Endothelial cell (in vitro differentiated cells): ENCODE results near the gene PRKD1. TPM values are rescaled to one million over a fixed set of nuclear protein-coding genes. Genes with fewer than 3 reads are reported as not detected.

Experiments
- DNase-seq: peaks from one replicate; pipeline ENCODE4 v3.0.0; 2021; ENCODE audit warnings: low spot score
- H3K27ac Mint-ChIP-seq: one replicate; pipeline ENCODE4 v1.8.0; 2021; ENCODE audit warnings: mixed read lengths, inconsistent platforms; ENCODE audit not compliant: unreplicated experiment
- H3K27me3 Mint-ChIP-seq: one replicate; pipeline ENCODE4 v1.8.0; 2021; ENCODE audit warnings: mild to moderate bottlenecking, moderate library complexity, mixed read lengths, inconsistent platforms; ENCODE audit not compliant: unreplicated experiment
- H3K36me3 Mint-ChIP-seq: one replicate; pipeline ENCODE4 v1.8.0; 2021; ENCODE audit warnings: mild to moderate bottlenecking, low read depth, mixed read lengths, inconsistent platforms; ENCODE audit not compliant: unreplicated experiment
- H3K4me1 Mint-ChIP-seq: one replicate; pipeline ENCODE4 v1.8.0; 2021; ENCODE audit warnings: mild to moderate bottlenecking, mixed read lengths, inconsistent platforms; ENCODE audit not compliant: unreplicated experiment
- H3K4me3 Mint-ChIP-seq: one replicate; pipeline ENCODE4 v1.8.0; 2021; ENCODE audit warnings: mild to moderate bottlenecking, mixed read lengths, inconsistent platforms; ENCODE audit not compliant: unreplicated experiment
- H3K9me3 Mint-ChIP-seq: one replicate; pipeline ENCODE4 v1.8.0; 2021; ENCODE audit warnings: mixed read lengths, inconsistent platforms; ENCODE audit not compliant: unreplicated experiment
- total RNA-seq: library from RNA; stranded (reverse); fragmentation: NEBNext Ultra II Directional; extraction: Animal tissue kit (Norgen Biotek cat#: 25700); gene quantifications from one replicate; pipeline ENCODE4 v1.2.1, GENCODE V29; 2021; ENCODE audit not compliant: unreplicated experiment
- TF ChIP-seq, protein P1 (sequence below): fragments of 200-600 bp; sonication (generic); IDR thresholded peaks from one replicate; pipeline ENCODE4 v1.5.0; 2021; ENCODE audit warnings: antibody characterized with exemption; ENCODE audit not compliant: unreplicated experiment

PRKD1 gene
- total RNA-seq, 1 donor from 2014 or later: 9.0 TPM

GRCh38 chr14:29674566-29675285 is 252.9 kb downstream of the PRKD1 start:
- H3K27me3 Mint-ChIP-seq: no peaks in the 10 kb centered on the region
- no peak overlapping the region for H3K4me3 Mint-ChIP-seq
- TF ChIP-seq, protein P1, sequence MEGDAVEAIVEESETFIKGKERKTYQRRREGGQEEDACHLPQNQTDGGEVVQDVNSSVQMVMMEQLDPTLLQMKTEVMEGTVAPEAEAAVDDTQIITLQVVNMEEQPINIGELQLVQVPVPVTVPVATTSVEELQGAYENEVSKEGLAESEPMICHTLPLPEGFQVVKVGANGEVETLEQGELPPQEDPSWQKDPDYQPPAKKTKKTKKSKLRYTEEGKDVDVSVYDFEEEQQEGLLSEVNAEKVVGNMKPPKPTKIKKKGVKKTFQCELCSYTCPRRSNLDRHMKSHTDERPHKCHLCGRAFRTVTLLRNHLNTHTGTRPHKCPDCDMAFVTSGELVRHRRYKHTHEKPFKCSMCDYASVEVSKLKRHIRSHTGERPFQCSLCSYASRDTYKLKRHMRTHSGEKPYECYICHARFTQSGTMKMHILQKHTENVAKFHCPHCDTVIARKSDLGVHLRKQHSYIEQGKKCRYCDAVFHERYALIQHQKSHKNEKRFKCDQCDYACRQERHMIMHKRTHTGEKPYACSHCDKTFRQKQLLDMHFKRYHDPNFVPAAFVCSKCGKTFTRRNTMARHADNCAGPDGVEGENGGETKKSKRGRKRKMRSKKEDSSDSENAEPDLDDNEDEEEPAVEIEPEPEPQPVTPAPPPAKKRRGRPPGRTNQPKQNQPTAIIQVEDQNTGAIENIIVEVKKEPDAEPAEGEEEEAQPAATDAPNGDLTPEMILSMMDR: no peak
- no peak for DNase-seq
- H3K36me3 Mint-ChIP-seq: no peaks in the 10 kb centered on the region
- H3K9me3 Mint-ChIP-seq: no peaks in the 10 kb centered on the region
- no peak overlapping the region for H3K27ac Mint-ChIP-seq
- H3K4me1 Mint-ChIP-seq: no peaks in the 10 kb centered on the region

DNA sequence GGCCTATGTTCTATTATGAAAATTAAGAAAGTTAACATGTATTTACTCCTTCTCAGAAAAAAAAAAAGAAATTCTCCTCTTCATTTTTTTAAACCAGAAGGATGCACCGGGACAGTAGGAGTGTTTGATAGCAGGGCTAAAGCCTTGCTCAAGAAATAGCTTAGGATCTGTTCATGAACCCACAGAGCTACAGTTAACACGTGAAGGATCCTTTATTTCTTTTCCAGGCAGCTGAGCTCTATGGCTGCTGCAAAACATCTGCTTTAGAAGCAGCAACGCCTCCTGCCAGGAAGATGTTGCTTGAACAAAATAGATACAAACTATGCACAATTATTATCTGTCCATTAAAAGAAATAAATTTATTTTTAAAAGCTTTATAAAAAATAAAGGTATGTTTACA is 254.8 kb downstream of the PRKD1 start:
- TF ChIP-seq, protein P1: no peak
- Mint-ChIP-seq H3K27ac (no peak overlapping the region), H3K27me3 (no peaks in the 10 kb centered on the region)

GRCh38 chr14:29671034-29671433 is 256.6 kb downstream of the PRKD1 start:
- Mint-ChIP-seq H3K36me3 (no peaks in the 10 kb centered on the region), H3K27me3 (no peaks in the 10 kb centered on the region)

More for the DNA sequence above, 254.8 kb downstream of the PRKD1 start:
- no peak for DNase-seq
- Mint-ChIP-seq H3K9me3 (no peaks in the 10 kb centered on the region), H3K4me1 (no peaks in the 10 kb centered on the region), H3K36me3 (no peaks in the 10 kb centered on the region), H3K4me3 (no peak overlapping the region)

DNA sequence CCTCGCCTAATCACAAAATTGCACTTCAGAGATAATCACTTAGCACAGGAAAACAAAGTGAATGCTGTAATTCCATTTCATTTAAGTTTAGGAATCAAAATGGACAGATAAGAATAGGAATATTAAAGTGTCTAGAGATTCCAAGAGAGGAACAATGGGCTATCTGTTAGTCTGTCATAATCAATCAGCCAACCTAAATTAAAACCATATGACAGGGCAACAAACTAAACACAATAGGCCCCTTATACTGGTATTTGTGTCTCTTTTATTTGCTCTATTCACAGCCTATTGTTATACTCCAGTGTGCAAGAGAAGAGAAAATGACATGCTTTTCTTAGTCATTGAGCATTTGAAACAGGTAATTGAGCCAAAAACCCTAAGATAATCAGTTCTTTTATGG is 259.4 kb downstream of the PRKD1 start:
- no peaks in the 10 kb centered on the region for H3K9me3 Mint-ChIP-seq
- DNase-seq: no peak
- H3K27me3 Mint-ChIP-seq: no peaks in the 10 kb centered on the region
- no peak overlapping the region for H3K27ac Mint-ChIP-seq
- H3K36me3 Mint-ChIP-seq: no peaks in the 10 kb centered on the region
- TF ChIP-seq, protein P1: no peak
- H3K4me1 Mint-ChIP-seq: no peaks in the 10 kb centered on the region
- H3K4me3 Mint-ChIP-seq: no peak overlapping the region

More at GRCh38 chr14:29671034-29671433, 256.6 kb downstream of the PRKD1 start:
- Mint-ChIP-seq H3K4me3 (no peak overlapping the region), H3K27ac (no peak overlapping the region), H3K9me3 (no peaks in the 10 kb centered on the region), H3K4me1 (no peaks in the 10 kb centered on the region)
- TF ChIP-seq, protein P1: no peak
- DNase-seq: no peak

DNA sequence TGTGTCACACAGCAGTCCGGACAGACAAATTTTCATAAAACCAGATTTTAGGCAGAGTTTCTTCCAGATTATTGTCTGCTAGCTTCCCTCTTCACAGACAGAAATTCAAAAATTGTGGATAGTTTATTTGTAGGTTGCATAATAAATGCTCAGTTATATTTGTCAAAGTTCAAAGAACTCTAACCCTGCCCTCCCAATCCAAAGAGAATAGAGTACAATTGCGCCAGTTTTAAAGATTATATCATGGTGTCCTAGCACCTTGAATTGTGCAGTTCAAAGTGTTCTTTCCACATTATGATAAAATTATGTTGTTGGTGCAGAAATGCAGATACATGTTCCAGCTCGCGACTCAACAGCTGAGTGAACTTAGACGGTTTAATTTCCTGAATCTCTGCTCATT is 263.1 kb downstream of the PRKD1 start:
- no peak overlapping the region for H3K4me3 Mint-ChIP-seq
- no peaks in the 10 kb centered on the region for H3K9me3 Mint-ChIP-seq
- no peaks in the 10 kb centered on the region for H3K36me3 Mint-ChIP-seq
- TF ChIP-seq, protein P1: no peak
- no peak overlapping the region for H3K27ac Mint-ChIP-seq
- no peak for DNase-seq
- no peaks in the 10 kb centered on the region for H3K27me3 Mint-ChIP-seq
- H3K4me1 Mint-ChIP-seq: no peaks in the 10 kb centered on the region
